OCI-LY7 (cell line): ENCODE results near the gene PARD3. TPM values are rescaled to one million over a fixed set of nuclear protein-coding genes. Genes with fewer than 3 reads are reported as not detected.

ENCODE experiments used
- BruUV-seq: library from RNA; stranded (reverse); fragments of 400-500 nt; replicated peaks from 2 replicates; lab custom pipeline; 2021; lab: Mats Ljungman, UMichigan
- CTCF ChIA-PET: fragments of 300-600 bp; sonication (Branson Sonifier 250); formaldehyde crosslinking; loops from one replicate; lab custom pipeline; 2022; ENCODE audit warnings: antibody characterized with exemption; ENCODE audit not compliant: unreplicated experiment; lab: Charles Lee
- POLR2A ChIA-PET: fragments of 300-600 bp; sonication (Branson Sonifier 250); formaldehyde crosslinking; loops from one replicate; lab custom pipeline; 2022; ENCODE audit warnings: antibody characterized with exemption; lab: Charles Lee
- DNase-seq: peaks from one replicate; pipeline ENCODE4 v3.0.0-alpha.2; 2015; ENCODE audit warnings: low spot score
- H2AFZ ChIP-seq: fragments of 200-600 bp; sonication (generic), shearing (Covaris generic); 2 replicates; pipeline ENCODE4 v1.6.1; 2014; ENCODE audit warnings: mild to moderate bottlenecking, antibody characterized with exemption, low read length, moderate library complexity
- H3K27ac ChIP-seq: fragments of 200-600 bp; sonication (generic); 2 replicates; pipeline ENCODE4 v1.5.1; 2014; ENCODE audit warnings: mixed run types, low read depth, mild to moderate bottlenecking, moderate library complexity, low read length, inconsistent platforms; ENCODE audit not compliant: poor library complexity, severe bottlenecking
- H3K36me3 ChIP-seq: fragments of 200-600 bp; sonication (generic); 2 replicates; pipeline ENCODE4 v1.6.1; 2014; ENCODE audit warnings: mild to moderate bottlenecking, antibody characterized with exemption, low read length, moderate library complexity, mixed read lengths; ENCODE audit not compliant: insufficient read depth
- H3K4me1 ChIP-seq: fragments of 200-600 bp; sonication (generic); 2 replicates; pipeline ENCODE4 v1.5.1; 2014; ENCODE audit warnings: mild to moderate bottlenecking, low read length; ENCODE audit not compliant: insufficient read depth, poor library complexity, severe bottlenecking
- H3K4me2 ChIP-seq: fragments of 200-600 bp; sonication (generic); 2 replicates; pipeline ENCODE4 v1.6.1; 2014; ENCODE audit warnings: mild to moderate bottlenecking, low read length
- H3K4me3 ChIP-seq: fragments of 200-600 bp; sonication (generic); 2 replicates; pipeline ENCODE4 v1.5.1; 2014; ENCODE audit warnings: mild to moderate bottlenecking, low read depth, low read length; ENCODE audit not compliant: poor library complexity, severe bottlenecking
- H3K79me2 ChIP-seq: fragments of 200-600 bp; sonication (generic); 2 replicates; pipeline ENCODE4 v1.6.1; 2016; ENCODE audit warnings: low read depth, mild to moderate bottlenecking, low read length, moderate library complexity, mixed read lengths; ENCODE audit not compliant: insufficient read depth
- H3K9me2 ChIP-seq: fragments of 200-600 bp; sonication (generic); 2 replicates; pipeline ENCODE4 v1.6.1; 2016; ENCODE audit warnings: mild to moderate bottlenecking, low read length, mixed read lengths; ENCODE audit not compliant: insufficient read depth
- H3K9me3 ChIP-seq: fragments of 200-600 bp; sonication (generic); 2 replicates; pipeline ENCODE4 v1.6.1; 2014; ENCODE audit warnings: mild to moderate bottlenecking, mixed run types, low read length, mixed read lengths
- H4K20me1 ChIP-seq: fragments of 200-600 bp; sonication (generic); 2 replicates; pipeline ENCODE4 v1.6.1; 2014; ENCODE audit warnings: mild to moderate bottlenecking, antibody characterized with exemption, low read length, moderate library complexity, mixed read lengths; ENCODE audit not compliant: insufficient read depth
- CTCF ChIP-seq: fragments of 200-600 bp; sonication (generic); conservative IDR thresholded peaks from 2 replicates; pipeline ENCODE4 v1.5.1; 2014; ENCODE audit warnings: mild to moderate bottlenecking, antibody characterized with exemption, low read length, moderate library complexity, mixed read lengths
- EZH2phosphoT487 ChIP-seq: fragments of 200-600 bp; sonication (generic); IDR thresholded peaks from 2 replicates; pipeline ENCODE4 v1.6.1; 2018; ENCODE audit warnings: low read depth, borderline replicate concordance, mild to moderate bottlenecking, mixed run types, antibody characterized with exemption, low read length, moderate library complexity, mixed read lengths
- intact Hi-C: fragments of 100-400 bp; cut with micrococcal nuclease; formaldehyde crosslinking; loops from one replicate; pipeline ENCODE4 v1.10.0; 2022; ENCODE audit not compliant: unreplicated experiment
- total RNA-seq, 2 experiments: library from RNA; depleted of rRNA in 1 of 2; stranded (reverse); fragments of >200 nt in 1 of 2; shearing (Covaris generic) in 1 of 2; gene quantifications; 2 replicates each; pipeline ENCODE4 v1.2.3, GENCODE V29; 2014 to 2022

PARD3 gene
- total RNA-seq, 2 experiments from 2014 or later: not detected

DNA sequence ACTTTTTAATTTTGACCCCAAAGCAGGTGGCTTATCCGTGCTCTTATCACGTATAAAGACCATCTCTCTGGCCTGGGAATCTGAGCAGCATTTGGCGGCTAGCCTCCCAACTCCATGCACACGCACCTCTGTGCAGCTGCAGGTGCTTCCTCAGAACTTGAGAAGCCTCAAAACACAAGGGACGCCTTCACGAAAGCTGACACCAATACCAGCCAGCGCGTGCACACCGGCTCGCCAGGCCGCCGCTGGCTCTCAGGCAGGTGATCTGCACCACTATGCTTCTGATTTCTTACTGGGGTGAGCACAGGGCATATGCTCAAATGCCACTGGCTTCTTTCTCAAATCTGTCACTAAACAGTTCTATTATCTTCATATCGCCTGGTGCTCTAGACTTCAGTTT, 145.0 kb downstream of the PARD3 start:
- no peaks in the 10 kb centered on the region for H3K79me2 ChIP-seq
- H3K27ac ChIP-seq: no peak overlapping the region
- intact Hi-C loops: no loop called here
- H3K36me3 ChIP-seq: no peaks in the 10 kb centered on the region
- POLR2A ChIA-PET: no interaction called here
- no peaks in the 10 kb centered on the region for H3K9me2 ChIP-seq
- CTCF ChIA-PET: no interaction called here
- no peak overlapping the region for H3K4me2 ChIP-seq
- no peaks in the 10 kb centered on the region for H3K4me1 ChIP-seq
- H4K20me1 ChIP-seq: no peaks in the 10 kb centered on the region
- TF ChIP-seq EZH2phosphoT487 (no peak), CTCF (no peak)
- H3K4me3 ChIP-seq: no peak overlapping the region
- no peak for DNase-seq
- no TSS peak for BruUV-seq
- no peak overlapping the region for H2AFZ ChIP-seq
- H3K9me3 ChIP-seq: no peaks in the 10 kb centered on the region

- intact Hi-C loops: no loop called here
- ChIA-PET POLR2A (interaction anchor here (0.6 kb wide), 1 partner anchor 652 kb away, joined by 6 read pairs; no protein-coding TSS in a partner anchor), CTCF (no interaction called here)
- BruUV-seq: no TSS peak
- no peak overlapping the region for H3K27ac ChIP-seq
- no peak for DNase-seq
- H3K4me3 ChIP-seq: no peak overlapping the region
- TF ChIP-seq CTCF: no peak
- no peak for TF ChIP-seq EZH2phosphoT487
- no peaks in the 10 kb centered on the region for H4K20me1 ChIP-seq
- no peak overlapping the region for H3K4me2 ChIP-seq
- H3K9me3 ChIP-seq: no peaks in the 10 kb centered on the region
- no peaks in the 10 kb centered on the region for H3K9me2 ChIP-seq
- no peak overlapping the region for H2AFZ ChIP-seq
- no peaks in the 10 kb centered on the region for H3K79me2 ChIP-seq
- H3K36me3 ChIP-seq: no peaks in the 10 kb centered on the region
- H3K4me1 ChIP-seq: no peaks in the 10 kb centered on the region
Measured at GRCh38 chr10:34669079-34669478, 146.0 kb downstream of the PARD3 start.

GRCh38 chr10:34667177-34667576, 147.9 kb downstream of the PARD3 start:
- Histone ChIP-seq H3K4me1 (no peaks in the 10 kb centered on the region), H3K36me3 (no peaks in the 10 kb centered on the region), H3K4me3 (no peak overlapping the region), H2AFZ (no peak overlapping the region), H3K9me3 (no peaks in the 10 kb centered on the region), H3K79me2 (no peaks in the 10 kb centered on the region), H3K4me2 (no peak overlapping the region), H4K20me1 (no peaks in the 10 kb centered on the region), H3K27ac (no peak overlapping the region), H3K9me2 (no peaks in the 10 kb centered on the region)
- no TSS peak for BruUV-seq
- DNase-seq: no peak
- intact Hi-C loops: no loop called here
- ChIA-PET CTCF (no interaction called here), POLR2A (no interaction called here)
- TF ChIP-seq EZH2phosphoT487 (no peak), CTCF (no peak)
